GM12878 (cell line): ENCODE results near the gene KCNN3. TPM values are rescaled to one million over a fixed set of nuclear protein-coding genes. Genes with fewer than 3 reads are reported as not detected.

Experiments
- ATAC-seq: fragments of 200-7000 bp; cut with Tn5 transposase; 3 replicates; pipeline ENCODE4 v1.9.1; 2020; ENCODE audit warnings: mild to moderate bottlenecking, moderate library complexity
- BruUV-seq: library from RNA; stranded (reverse); fragments of 400-500 nt; replicated peaks from 2 replicates; lab custom pipeline; 2021; lab: Mats Ljungman, UMichigan
- CTCF ChIA-PET: fragments of 300-600 bp; sonication (Branson Sonifier 250); formaldehyde crosslinking; extraction: SDS; loops from one replicate; lab custom pipeline; 2021; ENCODE audit warnings: inconsistent platforms; lab: Yijun Ruan, JAX
- POLR2A ChIA-PET: fragments of 350-600 bp; formaldehyde crosslinking; extraction: SDS; loops from one replicate; lab custom pipeline; 2021; ENCODE audit warnings: inconsistent platforms; lab: Charles Lee
- RAD21 ChIA-PET: fragments of 300-600 bp; sonication (Branson Sonifier 250); formaldehyde crosslinking; loops from one replicate; lab custom pipeline; 2023; ENCODE audit warnings: antibody characterized with exemption; ENCODE audit not compliant: unreplicated experiment; lab: Charles Lee
- SMC1A ChIA-PET: fragments of 300-600 bp; sonication (Branson Sonifier 250); formaldehyde crosslinking; loops from one replicate; lab custom pipeline; 2023; ENCODE audit not compliant: unreplicated experiment, uncharacterized antibody; lab: Charles Lee
- DNase-seq: peaks from one replicate; pipeline ENCODE4 v3.0.0-alpha.2; 2011; ENCODE audit warnings: low read depth, low spot score
- FAIRE-seq: peaks from 3 replicates; lab custom pipeline; 2011; peaks lifted over from hg19 to GRCh38; lab: Jason Lieb, UNC
- H2AFZ ChIP-seq: 2 replicates; pipeline ENCODE4 v1.6.0; 2011; ENCODE audit warnings: low read depth, low read length, control low read depth; ENCODE audit not compliant: control insufficient read depth
- H3K27ac ChIP-seq: 2 replicates; pipeline ENCODE4 v1.5.1; 2011; ENCODE audit warnings: control low read depth; ENCODE audit not compliant: control insufficient read depth, insufficient read depth
- H3K27me3 ChIP-seq, 2 experiments: replicated peaks in 1 of 2; 2 replicates each; pipeline versions ENCODE4 v1.6.0 to v1.6.1; 2011; ENCODE audit warnings: low read length in 1 of 2; ENCODE audit not compliant: control insufficient read depth in 2 of 2, insufficient read depth in 2 of 2
- H3K36me3 ChIP-seq, 2 experiments: 2 replicates each; pipeline ENCODE4 v1.5.1; 2011; ENCODE audit warnings: low read length in 1 of 2; ENCODE audit not compliant: control insufficient read depth in 2 of 2, insufficient read depth in 2 of 2
- H3K4me1 ChIP-seq: 2 replicates; pipeline ENCODE4 v1.6.1; 2011; ENCODE audit warnings: mild to moderate bottlenecking, low read length, moderate library complexity, mixed read lengths; ENCODE audit not compliant: control insufficient read depth, insufficient read depth
- H3K4me2 ChIP-seq: 2 replicates; pipeline ENCODE4 v1.6.0; 2011; ENCODE audit warnings: control low read depth; ENCODE audit not compliant: control insufficient read depth, insufficient read depth
- H3K4me3 ChIP-seq: fragments of 200-600 bp; sonication (generic); 2 replicates; pipeline ENCODE4 v1.5.1; 2016
- H3K79me2 ChIP-seq: 2 replicates; pipeline ENCODE4 v1.6.0; 2011; ENCODE audit warnings: low read length; ENCODE audit not compliant: control insufficient read depth, insufficient read depth
- H3K9ac ChIP-seq: 2 replicates; pipeline ENCODE4 v1.8.0; 2011; ENCODE audit warnings: low read length, control low read depth, mixed read lengths; ENCODE audit not compliant: control insufficient read depth, insufficient read depth
- H3K9me3 ChIP-seq: replicated peaks from 3 replicates; pipeline ENCODE4 v1.5.1; 2011; ENCODE audit warnings: mild to moderate bottlenecking, low read length; ENCODE audit not compliant: control insufficient read depth, insufficient read depth
- H4K20me1 ChIP-seq: 2 replicates; pipeline ENCODE4 v1.6.0; 2011; ENCODE audit not compliant: control insufficient read depth, insufficient read depth
- CBFB ChIP-seq: IDR thresholded peaks from 2 replicates; pipeline ENCODE4 v1.6.1; 2016; ENCODE audit warnings: antibody characterized with exemption, low read depth
- GABPA ChIP-seq: IDR thresholded peaks from 2 replicates; pipeline ENCODE4 v1.6.1; 2014; ENCODE audit warnings: antibody characterized with exemption, low read depth, mild to moderate bottlenecking, inconsistent platforms
- HDGF ChIP-seq: fragments of 450-650 bp; IDR thresholded peaks from 2 replicates; pipeline ENCODE4 v1.6.1; 2016; ENCODE audit warnings: antibody characterized with exemption
- JUND ChIP-seq: IDR thresholded peaks from 2 replicates; pipeline ENCODE4 v1.6.1; 2012; ENCODE audit warnings: low read depth, mild to moderate bottlenecking, low read length, improper control_type of control experiment, moderate library complexity
- KAT2A ChIP-seq: conservative IDR thresholded peaks from 2 replicates; pipeline ENCODE4 v1.6.1; 2011; ENCODE audit warnings: low read depth, low read length; ENCODE audit not compliant: control insufficient read depth
- PRDM15 ChIP-seq: fragments of 450-650 bp; formaldehyde crosslinking; IDR thresholded peaks from 2 replicates; pipeline ENCODE4 v1.4.0; 2020; ENCODE audit warnings: mild to moderate bottlenecking, moderate library complexity
- RAD21 ChIP-seq: IDR thresholded peaks from 2 replicates; pipeline ENCODE4 v1.6.1; 2011; ENCODE audit warnings: mild to moderate bottlenecking, low read depth, low read length, moderate library complexity; ENCODE audit not compliant: insufficient read depth
- REST ChIP-seq: IDR thresholded peaks from 2 replicates; pipeline ENCODE4 v1.6.1; 2012; ENCODE audit warnings: mild to moderate bottlenecking, low read depth, low read length
- ZBTB4 ChIP-seq: fragments of 450-650 bp; formaldehyde crosslinking; IDR thresholded peaks from 2 replicates; pipeline ENCODE4 v1.4.0; 2022; ENCODE audit warnings: mild to moderate bottlenecking, moderate library complexity
- WGBS: methylation state at CpG from one replicate; pipeline ENCODE4 v1.1.6; 2016; ENCODE audit warnings: low lambda C conversion rate; ENCODE audit not compliant: insufficient replicate concordance, insufficient coverage; ENCODE audit errors: missing lambda C conversion rate; 5-methylcytosine and 5-hydroxymethylcytosine counted together
- in situ Hi-C: fragments of 300-500 bp; cut with MboI; formaldehyde crosslinking; loops from 9 replicates; pipeline ENCODE4 v1.14.3; 2018; ENCODE audit warnings: mixed read lengths
- intact Hi-C: fragments of 100-400 bp; cut with micrococcal nuclease; formaldehyde crosslinking; loops from one replicate; pipeline ENCODE4 v1.14.2; 2022; ENCODE audit not compliant: unreplicated experiment
- polyA plus RNA-seq, 11 experiments: library from polyadenylated mRNA; depleted of rRNA in 4 of 11; unstranded in 6 of 11; stranded (reverse) in 5 of 11; fragments of >200 nt; fragmentation: Nextera tagmentation in 4 of 11; fragmentation: Illumina TruSeq in 1 of 11; extraction: Ambion mirVana in 4 of 11; extraction: Trizol in 1 of 11; gene quantifications; 1 replicate in 1 of 11; 2 replicates in 10 of 11; pipeline versions ENCODE4 v1.2.1 to v1.2.3, GENCODE V29; 2011 to 2016; ENCODE audit warnings: inconsistent platforms in 2 of 11, missing spikeins in 2 of 11, low read depth in 1 of 11
- total RNA-seq, 4 experiments: library from RNA; depleted of rRNA in 3 of 4; stranded (reverse); fragments of >200 nt in 3 of 4; fragmentation: Illumina TruSeq in 1 of 4; extraction: Trizol in 1 of 4; gene quantifications; 2 replicates each; pipeline versions ENCODE4 v1.2.1 to v1.2.3, GENCODE V29; 2013 to 2021

KCNN3 gene
- total and polyA plus RNA-seq, 10 of the 15 experiments (the other 5 are each of a cell fraction or from before 2014, with no cell fraction given), result 3.5 to 26.4 (median 14.9) TPM

- no peaks in the 10 kb centered on the region for H3K79me2 ChIP-seq
- intact Hi-C loops, result no loop called here
- ATAC-seq (no peak), DNase-seq (no peak), FAIRE-seq (no peak)
- ChIA-PET CTCF (interaction anchor here (1.0 to 1.8 kb wide), 3 partner anchors 10 to 159 kb away, joined by 3 to 8 read pairs (median 4); no protein-coding TSS in a partner anchor), RAD21 (interaction anchor here (0.5 to 1.6 kb wide), 2 partner anchors 155 to 238 kb away, joined by 4 read pairs; no protein-coding TSS in a partner anchor), POLR2A (no interaction called here), SMC1A (interaction anchor here (1.0 kb wide), 1 partner anchor 17 kb away, joined by 3 read pairs; no protein-coding TSS in a partner anchor)
- no peaks in the 10 kb centered on the region for H3K9me3 ChIP-seq
- no TSS peak for BruUV-seq
- 90% methylated on average over 8 of the region's 8 CpGs for WGBS
- no peak overlapping the region for H2AFZ ChIP-seq
- H3K9ac ChIP-seq, result no peak overlapping the region
- H4K20me1 ChIP-seq, result no peaks in the 10 kb centered on the region
- no peaks in the 10 kb centered on the region for H3K27me3 ChIP-seq
- peaks cover 0 to 3% of the 10 kb centered on the region in 2 experiments; a peak in 1 of 4 replicates for H3K36me3 ChIP-seq
- no peak overlapping the region for H3K4me2 ChIP-seq
- in situ Hi-C loops, result no loop called here
- peaks cover 3% of the 10 kb centered on the region; the same call in 1 of the 2 replicates for H3K4me1 ChIP-seq
- H3K27ac ChIP-seq, result no peak overlapping the region
- no peak overlapping the region for H3K4me3 ChIP-seq
- TF ChIP-seq RAD21, result no peak
- no peak for TF ChIP-seq KAT2A
- no peak for TF ChIP-seq REST
- no peak for TF ChIP-seq JUND
- TF ChIP-seq ZBTB4, result no peak
- no peak for TF ChIP-seq HDGF
- TF ChIP-seq CBFB, result no peak
- no peak for TF ChIP-seq GABPA
- no peak for TF ChIP-seq PRDM15
Observed at GRCh38 chr1:154719586-154720327, 150.3 kb downstream of the KCNN3 start.
